Osteocyte (in vitro differentiated cells): Measurements from ENCODE around the gene CNOT1. TPM values are rescaled to one million over a fixed set of nuclear protein-coding genes. Genes with fewer than 3 reads are reported as not detected.
A peak's percentile ranks its signal among the peaks of the same experiment; 100 is the strongest.

Experiments used
- DNase-seq: peaks from one replicate; pipeline ENCODE4 v3.0.0; 2021; ENCODE audit warnings: mixed read lengths; ENCODE audit not compliant: unreplicated experiment; ENCODE audit errors: extremely low spot score
- H3K27ac Mint-ChIP-seq: one replicate; pipeline ENCODE4 v1.8.0; 2021; ENCODE audit warnings: mild to moderate bottlenecking, mixed read lengths; ENCODE audit not compliant: unreplicated experiment
- H3K27me3 Mint-ChIP-seq: one replicate; pipeline ENCODE4 v1.8.0; 2021; ENCODE audit warnings: mixed read lengths; ENCODE audit not compliant: unreplicated experiment
- H3K36me3 Mint-ChIP-seq: one replicate; pipeline ENCODE4 v1.8.0; 2021; ENCODE audit warnings: mixed read lengths; ENCODE audit not compliant: unreplicated experiment
- H3K4me1 Mint-ChIP-seq: one replicate; pipeline ENCODE4 v1.8.0; 2021; ENCODE audit warnings: mixed read lengths; ENCODE audit not compliant: unreplicated experiment
- H3K4me3 Mint-ChIP-seq: one replicate; pipeline ENCODE4 v1.8.0; 2021; ENCODE audit warnings: mild to moderate bottlenecking, moderate library complexity, mixed read lengths; ENCODE audit not compliant: unreplicated experiment
- H3K9me3 Mint-ChIP-seq: one replicate; pipeline ENCODE4 v1.8.0; 2021; ENCODE audit warnings: mixed read lengths; ENCODE audit not compliant: unreplicated experiment
- CTCF ChIP-seq: fragments of 200-600 bp; sonication (generic); IDR thresholded peaks from 2 replicates; pipeline ENCODE4 v1.5.0; 2021; ENCODE audit warnings: antibody characterized with exemption, mild to moderate bottlenecking, moderate library complexity
- total RNA-seq: library from RNA; stranded (reverse); gene quantifications from 2 replicates; pipeline ENCODE4 v1.2.1, GENCODE V29; 2021

CNOT1 gene
- total RNA-seq, 1 donor from 2014 or later: 122 TPM

- H3K27me3 Mint-ChIP-seq: no peaks in the 10 kb centered on the region
- H3K4me1 Mint-ChIP-seq: peaks cover 9% of the 10 kb centered on the region
- H3K36me3 Mint-ChIP-seq: peaks cover 39% of the 10 kb centered on the region
- DNase-seq: no peak
- H3K27ac Mint-ChIP-seq: no peak overlapping the region
- no peaks in the 10 kb centered on the region for H3K9me3 Mint-ChIP-seq
- no peak for TF ChIP-seq CTCF
- no peak overlapping the region for H3K4me3 Mint-ChIP-seq
Measured at GRCh38 chr16:58519707-58520106, 109.9 kb downstream of the CNOT1 start.

- H3K27me3 Mint-ChIP-seq: no peaks in the 10 kb centered on the region
- H3K4me1 Mint-ChIP-seq: peaks cover 11% of the 10 kb centered on the region
- DNase-seq: no peak
- peaks cover 35% of the 10 kb centered on the region for H3K36me3 Mint-ChIP-seq
- no peak for TF ChIP-seq CTCF
- H3K27ac Mint-ChIP-seq: no peak overlapping the region
- H3K4me3 Mint-ChIP-seq: no peak overlapping the region
- no peaks in the 10 kb centered on the region for H3K9me3 Mint-ChIP-seq
Measured at GRCh38 chr16:58518980-58519368, 110.7 kb downstream of the CNOT1 start.

GRCh38 chr16:58518083-58518979 lies 111.3 kb downstream of the CNOT1 start:
- H3K4me1 Mint-ChIP-seq: peaks cover 12% of the 10 kb centered on the region
- H3K27ac Mint-ChIP-seq: no peak overlapping the region
- H3K27me3 Mint-ChIP-seq: no peaks in the 10 kb centered on the region
- peaks cover 30% of the 10 kb centered on the region for H3K36me3 Mint-ChIP-seq
- H3K4me3 Mint-ChIP-seq: no peak overlapping the region
- no peak for DNase-seq
- no peak for TF ChIP-seq CTCF
- no peaks in the 10 kb centered on the region for H3K9me3 Mint-ChIP-seq

GRCh38 chr16:58516768-58517107 lies 112.9 kb downstream of the CNOT1 start:
- Mint-ChIP-seq H3K36me3 (peaks cover 21% of the 10 kb centered on the region), H3K4me1 (peaks cover 12% of the 10 kb centered on the region), H3K27me3 (no peaks in the 10 kb centered on the region), H3K27ac (peak overlapping the region; percentile 16), H3K4me3 (peak overlapping the region; percentile 60), H3K9me3 (no peaks in the 10 kb centered on the region)
- DNase-seq: no peak
- no peak for TF ChIP-seq CTCF

GRCh38 chr16:58515871-58516767 lies 113.5 kb downstream of the CNOT1 start:
- peak overlapping the region; percentile 95 for H3K27ac Mint-ChIP-seq
- TF ChIP-seq CTCF: peak; percentile 1
- peak overlapping the region; percentile 81 for H3K4me3 Mint-ChIP-seq
- H3K27me3 Mint-ChIP-seq: no peaks in the 10 kb centered on the region
- no peaks in the 10 kb centered on the region for H3K9me3 Mint-ChIP-seq
- H3K4me1 Mint-ChIP-seq: peaks cover 12% of the 10 kb centered on the region
- no peak for DNase-seq
- H3K36me3 Mint-ChIP-seq: peaks cover 19% of the 10 kb centered on the region
